Inflammatory macrophage treated with lipopolysaccharide for 4 hours (primary cell): ENCODE data around the gene HELZ.
A peak's percentile ranks its signal among the peaks of the same experiment; 100 is the strongest.

Source experiments
- DNase-seq: peaks from one replicate; pipeline ENCODE4 v3.0.0-alpha.2; 2020

Gene HELZ

GRCh38 chr17:67067571-67068482, 177.2 kb downstream of the HELZ start:
- DNase-seq = no peak

DNA sequence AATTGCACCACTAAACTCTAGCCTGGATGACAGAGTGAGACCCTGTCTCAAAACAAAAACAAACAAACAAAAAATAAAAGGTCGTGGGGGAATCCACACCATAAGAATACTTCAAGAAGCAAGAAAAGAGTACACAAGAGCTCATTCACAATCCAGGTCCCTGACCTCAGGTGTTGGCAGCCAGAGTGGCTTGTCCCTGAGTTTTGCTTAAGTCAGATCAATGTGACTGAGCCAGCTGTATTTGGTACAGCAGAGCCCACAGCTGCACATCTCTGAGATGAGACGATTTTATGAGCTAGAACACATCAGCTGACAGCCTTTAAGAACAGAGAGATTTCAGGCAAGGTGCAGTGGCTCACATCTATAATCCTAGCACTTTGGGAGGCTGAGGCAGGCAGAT, 178.3 kb downstream of the HELZ start:
- no peak for DNase-seq

DNA sequence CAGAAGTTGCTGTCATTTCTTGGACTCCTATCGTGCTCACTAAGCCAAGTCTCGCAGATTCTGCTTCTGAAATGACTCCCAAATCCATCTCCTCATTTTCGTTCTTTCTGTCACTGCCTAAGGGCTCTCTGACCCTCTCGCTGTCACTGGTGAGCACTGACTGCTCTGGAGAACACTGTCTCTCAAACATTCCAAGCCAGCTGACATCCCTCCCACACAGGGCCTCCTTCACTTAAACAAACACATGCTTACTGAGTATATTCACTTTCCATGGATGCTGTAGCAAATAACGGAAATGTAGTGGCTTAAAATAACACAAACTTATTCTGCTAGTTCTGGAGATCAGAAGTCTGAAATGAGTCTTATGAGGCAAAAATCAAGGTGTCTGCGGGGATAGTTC, 181.9 kb downstream of the HELZ start:
- no peak for DNase-seq

GRCh38 chr17:67059372-67059771, 185.6 kb downstream of the HELZ start:
- no peak for DNase-seq

- no peak for DNase-seq
Measured at GRCh38 chr17:67058036-67058435, 187.0 kb downstream of the HELZ start.

GRCh38 chr17:67056746-67057490, 188.1 kb downstream of the HELZ start:
- no peak for DNase-seq

GRCh38 chr17:67055811-67056745, 188.9 kb downstream of the HELZ start:
- DNase-seq = no peak

DNA sequence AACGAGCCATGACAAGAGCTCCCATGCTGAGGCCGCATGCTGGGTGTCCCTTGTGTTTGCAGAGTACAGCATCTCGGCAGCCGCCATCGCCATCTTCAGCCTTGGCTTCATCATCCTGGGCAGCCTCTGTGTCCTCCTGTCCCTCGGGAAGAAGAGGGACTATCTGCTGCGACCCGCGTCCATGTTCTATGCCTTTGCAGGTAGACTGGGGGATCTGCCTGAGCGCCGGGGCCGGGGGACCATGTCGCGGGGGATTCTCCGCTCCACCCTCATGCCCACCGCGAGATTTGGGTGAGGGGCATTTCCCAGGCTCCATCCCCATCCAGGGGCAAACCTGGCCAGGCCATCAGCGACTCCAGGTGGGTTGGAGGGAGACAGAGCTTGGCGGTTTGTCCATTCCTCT, 190.0 kb downstream of the HELZ start:
- no peak for DNase-seq

GRCh38 chr17:67054608-67055007, 190.4 kb downstream of the HELZ start:
- DNase-seq = no peak

GRCh38 chr17:67054011-67054591, 190.9 kb downstream of the HELZ start:
- DNase-seq = no peak

DNA sequence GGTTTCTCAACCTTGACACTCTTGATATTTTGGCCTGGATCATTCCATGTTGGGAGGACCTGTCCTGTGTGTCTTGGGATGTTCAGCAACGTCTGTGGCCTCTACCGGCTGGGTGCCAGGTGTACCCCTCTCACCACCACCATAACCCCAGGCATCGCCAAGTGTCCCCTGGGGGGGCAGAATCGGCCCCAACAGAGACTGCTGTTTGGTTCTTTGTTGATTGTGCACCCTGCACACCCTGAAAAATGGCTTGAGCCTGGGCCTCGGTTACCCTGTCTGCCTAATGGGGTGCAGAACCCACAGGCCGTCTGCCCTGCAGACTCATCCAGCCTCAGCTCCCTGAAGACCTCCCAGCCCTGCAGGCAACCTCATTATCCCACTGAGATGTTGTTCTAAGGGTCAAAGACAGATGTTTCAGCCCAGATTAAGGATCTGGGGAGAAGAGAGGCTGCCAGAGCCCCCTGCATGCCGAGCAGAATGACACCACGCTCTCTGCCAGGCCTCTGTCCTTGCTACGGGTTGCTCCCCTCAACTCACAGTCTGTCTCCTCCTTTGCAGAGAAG, 191.5 kb downstream of the HELZ start:
- no peak for DNase-seq

- DNase-seq = no peak
Measured at GRCh38 chr17:67052720-67053437, 192.1 kb downstream of the HELZ start.

DNA sequence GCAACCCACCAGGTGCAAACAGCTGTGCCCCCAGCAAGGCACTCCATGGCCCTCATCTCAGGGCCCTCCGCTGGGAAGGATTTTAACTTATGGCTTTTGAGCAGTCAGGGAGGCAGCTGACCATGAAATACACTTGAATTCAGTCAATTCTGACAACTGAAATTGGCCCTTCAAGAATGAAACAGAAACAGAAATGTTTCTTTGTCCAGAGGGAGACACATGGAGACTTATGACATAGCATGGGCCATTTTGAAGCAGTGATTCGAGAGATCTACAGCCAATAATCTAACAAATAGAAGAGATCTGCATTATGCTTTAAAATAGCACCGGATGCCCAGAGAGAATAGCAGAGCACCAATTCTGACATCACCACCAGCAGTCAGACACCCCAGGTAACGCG, 193.2 kb downstream of the HELZ start:
- peak; percentile 6 for DNase-seq

GRCh38 chr17:67051155-67051538, 193.8 kb downstream of the HELZ start:
- no peak for DNase-seq

- DNase-seq = no peak
Measured at GRCh38 chr17:67050471-67051154, 194.4 kb downstream of the HELZ start.

DNA sequence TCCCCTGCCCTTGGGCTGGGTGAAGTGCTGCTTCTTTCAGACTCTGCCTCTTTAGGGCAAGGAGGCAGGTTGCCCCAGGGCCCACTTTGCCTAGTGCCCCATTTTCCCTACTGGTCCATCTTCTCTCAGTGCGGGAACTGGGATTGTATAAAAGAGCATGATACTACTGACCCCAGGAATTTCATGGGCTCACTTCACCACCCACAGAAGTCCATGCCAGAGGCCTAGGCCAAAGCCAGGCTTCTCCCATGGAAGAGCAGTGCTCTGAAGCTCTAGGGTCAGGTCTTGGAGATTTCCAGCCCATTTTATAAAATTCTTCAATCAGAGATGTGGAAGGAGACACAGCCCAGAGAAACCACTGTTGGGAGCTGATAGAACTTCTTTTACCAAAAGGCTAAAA, 194.9 kb downstream of the HELZ start:
- no peak for DNase-seq

DNA sequence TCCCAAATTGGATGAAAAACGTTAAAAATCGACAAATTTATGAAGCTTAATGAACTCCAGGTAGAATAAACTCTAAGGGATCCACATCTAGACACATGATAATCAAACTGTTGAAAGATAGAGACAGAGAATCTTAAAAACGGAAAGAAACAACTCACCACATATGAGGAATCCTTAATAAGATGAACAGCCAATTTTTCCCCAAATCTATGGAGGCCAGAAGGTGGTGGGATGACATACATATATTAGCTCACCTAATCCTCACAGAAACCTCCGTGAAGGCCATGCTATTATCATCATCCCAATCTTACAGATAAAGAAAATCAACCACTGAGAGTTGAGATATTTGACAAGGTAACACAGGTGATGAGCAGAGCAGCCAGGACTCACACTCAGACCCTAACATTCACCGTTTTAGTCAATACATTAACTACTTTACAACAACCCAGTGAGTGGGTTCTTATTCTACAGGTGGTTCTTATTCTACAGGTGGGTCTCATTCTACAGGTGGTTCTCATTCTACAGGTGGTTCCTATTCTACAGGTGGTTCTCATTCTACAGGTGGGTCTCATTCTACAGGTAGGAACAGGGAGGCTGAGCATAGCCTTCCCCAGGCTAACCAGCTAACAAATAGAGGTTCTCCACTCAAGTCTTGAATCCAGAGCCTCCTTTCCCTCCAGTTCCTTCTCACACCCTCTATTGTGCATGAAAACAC, 195.8 kb downstream of the HELZ start:
- no peak for DNase-seq

GRCh38 chr17:67047382-67047781, 197.6 kb downstream of the HELZ start:
- no peak for DNase-seq

GRCh38 chr17:67046398-67046797, 198.6 kb downstream of the HELZ start:
- DNase-seq = no peak

GRCh38 chr17:67044940-67045339, 200.1 kb downstream of the HELZ start:
- DNase-seq = no peak
